NAMALWA (cell line): ENCODE results near the gene EXOC2.

Experiments used
- DNase-seq: peaks from one replicate; pipeline ENCODE4 v3.0.0-alpha.2; 2015; ENCODE audit warnings: low spot score

The EXOC2 gene

DNA sequence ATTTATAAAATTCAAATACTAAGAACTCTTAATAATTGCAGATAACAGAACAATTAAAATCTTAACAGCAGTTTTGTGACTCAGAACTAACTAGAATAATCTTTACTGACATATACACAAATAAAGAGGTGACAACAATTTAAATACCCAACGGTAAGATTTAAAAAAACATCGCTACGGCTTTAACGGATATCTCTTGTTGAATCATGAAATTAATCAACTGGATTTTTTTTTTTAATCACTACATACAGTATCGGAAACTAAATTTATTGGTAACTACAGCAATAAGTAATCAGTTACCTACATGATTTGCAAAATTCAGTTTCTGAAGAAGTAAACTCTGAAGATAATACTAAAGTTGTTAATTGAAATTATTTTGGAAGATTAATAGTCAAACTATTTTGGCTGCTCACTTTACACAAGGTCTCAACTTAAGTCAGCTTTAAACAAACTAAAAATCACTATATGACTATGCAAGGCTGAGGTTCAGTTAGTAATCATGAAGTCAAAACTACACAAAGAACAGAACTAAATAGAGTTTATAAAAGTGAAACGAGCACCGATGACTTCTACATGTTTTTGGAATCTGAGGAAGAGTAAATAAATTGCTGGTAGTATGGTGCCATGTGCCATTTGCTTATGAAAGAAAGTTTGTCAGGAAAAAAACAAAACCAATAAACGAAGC lies 164.8 kb downstream of the EXOC2 start:
- no peak for DNase-seq

DNA sequence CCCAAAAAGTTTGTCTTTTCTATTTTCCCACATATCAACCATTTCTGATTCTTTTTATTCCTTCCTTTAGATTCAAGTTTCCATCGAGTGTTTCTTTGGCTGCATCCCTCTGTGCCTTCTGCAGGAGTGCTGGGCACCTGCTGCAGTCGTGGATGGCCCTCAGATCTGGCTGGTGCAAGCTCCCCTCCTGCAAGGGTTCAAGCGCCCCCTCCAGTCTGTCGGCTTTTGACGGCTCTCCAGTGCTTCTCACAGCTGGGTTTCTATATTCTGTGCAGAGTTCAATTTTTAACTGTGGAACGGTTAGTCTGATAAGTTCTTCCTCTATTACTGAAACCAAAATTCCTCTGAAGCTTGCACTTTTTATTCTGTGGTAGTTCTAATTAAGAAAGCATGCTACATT lies 168.1 kb downstream of the EXOC2 start:
- DNase-seq = peak; percentile 26

DNA sequence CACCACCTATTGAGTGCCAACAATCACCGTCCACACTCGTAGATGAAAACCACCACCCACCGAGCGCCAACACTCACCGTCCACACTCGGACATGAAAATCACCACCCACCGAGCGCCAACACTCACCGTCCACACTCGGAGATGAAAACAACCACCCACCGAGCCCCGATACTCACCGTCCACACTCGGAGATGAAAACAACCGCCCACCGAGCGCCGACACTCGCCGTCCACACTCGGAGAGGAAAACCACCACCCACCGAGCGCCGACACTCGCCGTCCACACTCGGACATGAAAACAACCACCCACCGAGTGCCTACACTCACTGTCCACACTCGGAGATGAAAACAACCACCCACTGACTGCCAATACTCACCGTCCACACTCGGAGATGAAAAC lies 172.1 kb downstream of the EXOC2 start:
- DNase-seq = no peak

DNA sequence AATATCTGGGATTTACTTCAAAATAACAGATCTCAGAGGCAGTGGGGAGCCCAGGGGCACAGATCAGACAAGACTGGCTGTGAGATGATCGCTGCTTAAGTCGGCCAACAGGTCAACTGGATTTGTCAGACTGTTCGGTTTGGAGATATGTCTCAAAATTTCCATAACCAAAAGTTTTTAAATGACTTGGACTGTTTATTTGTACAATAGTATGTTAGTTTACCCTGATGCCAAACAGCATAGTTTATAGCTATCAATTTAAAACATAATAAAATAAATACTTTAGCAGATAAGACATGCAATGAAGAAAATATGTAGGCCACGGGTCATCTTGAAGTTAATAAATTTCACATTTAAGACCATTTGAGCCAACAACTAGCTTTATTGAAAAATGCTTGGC lies 174.7 kb downstream of the EXOC2 start:
- DNase-seq = no peak

DNA sequence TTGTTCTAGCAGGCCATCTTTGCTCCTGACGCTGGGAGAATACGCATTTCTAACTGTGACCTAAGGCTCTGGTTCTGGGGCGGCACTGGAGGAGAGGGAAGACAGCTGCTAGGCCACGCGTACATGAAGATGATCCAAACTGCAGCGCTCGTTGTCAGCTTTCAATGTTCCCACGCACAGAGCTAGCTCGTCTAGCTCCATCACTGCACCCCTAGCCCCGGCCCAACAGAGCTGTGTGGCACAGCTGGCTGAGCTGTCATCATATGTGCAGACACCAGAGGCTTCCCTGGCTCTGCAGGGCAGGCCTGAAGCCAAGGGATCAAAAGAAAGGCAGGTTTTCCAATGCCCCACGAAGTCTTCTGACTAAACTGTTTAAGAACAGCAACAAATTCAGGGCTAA lies 176.7 kb downstream of the EXOC2 start:
- DNase-seq = no peak

DNA sequence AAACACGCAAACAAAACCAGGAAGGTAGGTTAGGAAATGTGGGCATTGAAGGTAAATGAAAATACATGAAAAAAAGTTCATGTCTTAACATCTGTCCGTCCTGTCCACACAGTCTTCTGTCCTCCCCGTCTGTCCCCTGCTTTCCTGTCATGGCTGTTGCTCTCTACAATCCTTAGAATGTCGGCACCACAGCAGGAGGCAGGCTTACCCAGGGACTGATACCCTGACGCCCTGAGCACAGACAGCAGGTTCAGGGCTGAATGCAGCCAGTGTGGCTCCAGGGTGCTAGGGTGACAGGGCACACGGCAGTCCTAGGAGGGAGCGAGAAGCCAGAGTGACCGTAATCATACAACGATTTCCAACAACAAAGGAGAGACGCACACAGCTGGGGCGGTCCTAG lies 177.7 kb downstream of the EXOC2 start:
- no peak for DNase-seq

DNA sequence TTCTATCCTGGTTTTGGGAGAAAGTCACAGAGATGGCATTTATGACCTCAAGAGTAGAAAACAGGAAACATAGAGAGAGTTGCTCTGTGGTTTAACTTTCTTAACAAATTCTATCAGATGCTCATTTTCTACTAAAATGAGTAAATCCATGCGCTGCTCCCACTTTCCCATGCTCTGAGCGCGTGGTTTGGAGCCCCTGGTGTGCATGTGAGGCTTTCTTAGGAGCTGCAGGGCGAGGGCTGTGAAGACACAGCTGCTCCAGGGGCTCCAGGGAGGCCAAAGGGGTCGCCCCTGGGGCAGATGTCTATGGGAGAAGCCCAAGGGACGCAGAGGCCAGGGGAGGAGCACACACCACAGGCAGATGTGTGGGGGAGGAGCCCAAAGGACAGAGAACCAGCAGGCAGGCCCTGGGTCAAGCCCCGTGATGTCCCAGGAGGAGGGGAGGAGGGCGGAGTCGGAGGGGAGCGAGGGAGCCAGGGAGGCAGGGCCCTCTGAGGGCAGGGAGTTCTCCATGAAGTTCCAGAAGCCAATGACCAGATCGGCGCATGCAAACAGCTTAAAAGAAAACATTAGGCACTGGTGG lies 178.5 kb downstream of the EXOC2 start:
- DNase-seq = no peak

DNA sequence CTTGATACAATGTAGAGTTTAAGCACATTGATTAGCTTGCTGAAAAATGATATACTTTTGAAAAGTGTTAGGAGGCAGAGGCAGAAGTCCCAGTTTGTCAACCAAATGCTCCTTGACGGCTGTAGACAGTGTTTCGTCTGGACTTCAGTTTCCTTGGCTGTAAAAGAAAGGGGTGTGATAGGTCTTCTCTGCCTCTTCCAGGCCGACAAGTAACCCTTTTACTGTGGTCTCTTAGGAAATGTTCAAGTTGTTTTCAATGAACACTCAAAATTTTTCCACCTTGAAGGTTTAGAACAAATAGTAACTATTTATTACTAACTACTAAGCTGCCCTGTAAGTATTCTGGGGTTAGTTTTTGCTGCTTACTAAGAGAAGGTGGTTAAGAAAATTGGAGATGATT lies 179.0 kb downstream of the EXOC2 start:
- no peak for DNase-seq

DNA sequence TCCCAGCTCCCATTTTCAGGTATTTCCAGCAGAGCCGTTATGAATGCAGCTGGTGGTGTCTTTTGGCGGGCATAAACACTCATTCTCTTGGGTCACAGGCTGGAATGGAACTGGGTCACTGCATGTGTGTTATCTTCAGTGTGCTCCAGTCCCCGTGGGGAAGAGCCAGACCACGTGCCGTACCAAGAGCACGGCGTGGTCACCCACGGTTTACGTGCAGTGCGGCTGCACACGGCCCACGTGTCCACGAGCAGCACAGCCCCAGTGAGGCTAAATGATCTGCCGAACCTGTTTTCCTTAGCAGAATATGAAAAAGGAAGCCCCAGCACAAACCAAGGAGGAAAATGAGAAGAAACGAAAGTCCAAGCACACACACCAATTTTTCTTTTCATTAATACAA lies 179.9 kb downstream of the EXOC2 start:
- DNase-seq = no peak

DNA sequence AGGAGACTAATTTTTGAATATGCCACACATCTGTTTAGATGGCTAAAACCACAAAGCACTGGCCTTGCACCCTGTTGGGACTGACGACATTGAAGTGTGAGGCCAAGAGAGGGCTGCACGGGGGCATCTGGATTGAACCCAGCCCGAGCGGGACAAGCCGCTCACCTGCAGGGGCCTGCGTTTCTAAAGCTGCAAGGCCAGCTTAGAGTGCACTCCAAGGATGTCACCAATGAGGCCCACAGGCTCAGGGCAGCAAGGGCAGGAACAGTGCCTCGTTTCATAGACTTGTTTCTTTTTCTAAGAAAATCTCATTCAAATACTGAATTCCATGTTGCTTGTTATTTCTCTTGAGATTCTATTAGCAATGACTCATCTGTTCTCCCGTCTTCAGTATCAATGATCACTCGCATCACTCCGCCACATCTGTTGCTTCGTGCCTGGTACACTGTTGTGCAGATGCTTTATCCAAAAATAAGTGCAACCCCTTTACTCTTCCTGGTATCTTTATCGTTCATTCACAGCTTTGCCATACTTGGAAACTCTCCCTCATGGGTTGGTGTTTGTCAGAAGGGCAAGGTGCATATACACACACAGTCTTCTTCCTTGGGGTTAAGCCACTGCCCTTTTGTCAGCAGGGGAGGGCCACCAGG lies 181.3 kb downstream of the EXOC2 start:
- no peak for DNase-seq

DNA sequence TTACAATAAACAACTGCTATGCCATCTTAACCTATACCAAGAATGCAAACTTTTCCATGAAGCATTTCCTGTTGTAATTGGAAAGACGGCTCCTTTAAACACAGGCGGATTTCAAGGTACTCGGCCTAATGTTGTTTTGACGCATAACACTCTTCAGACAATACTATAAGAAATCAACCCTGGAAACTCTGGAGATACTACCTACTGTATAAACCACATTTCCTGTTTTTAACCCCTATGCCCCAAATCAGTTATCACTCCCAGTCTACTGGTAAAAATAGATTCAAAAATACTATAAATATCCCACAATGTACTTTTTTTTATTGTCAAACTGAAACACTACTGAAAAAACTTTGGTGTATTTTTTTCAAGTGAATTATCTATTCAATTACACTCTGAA lies 183.3 kb downstream of the EXOC2 start:
- no peak for DNase-seq

DNA sequence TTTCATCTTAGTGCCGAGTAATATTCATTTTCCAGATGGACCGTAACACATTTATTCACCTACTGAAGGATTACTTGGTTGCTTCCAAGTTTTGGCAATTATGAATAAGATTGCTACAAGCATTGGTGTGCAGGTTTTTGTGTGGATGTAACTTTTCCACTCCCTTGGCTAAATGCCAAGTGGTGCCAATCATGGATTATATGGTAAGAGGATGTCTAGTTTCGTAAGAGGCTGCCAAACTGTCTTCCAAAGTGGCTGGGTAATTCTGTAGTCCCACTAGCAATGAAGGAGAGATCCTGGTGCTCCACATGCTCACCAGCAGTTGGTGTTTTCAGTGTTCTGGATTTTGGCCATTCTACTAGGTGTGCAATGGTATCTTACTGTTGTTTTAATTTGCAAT lies 184.3 kb downstream of the EXOC2 start:
- DNase-seq = no peak

DNA sequence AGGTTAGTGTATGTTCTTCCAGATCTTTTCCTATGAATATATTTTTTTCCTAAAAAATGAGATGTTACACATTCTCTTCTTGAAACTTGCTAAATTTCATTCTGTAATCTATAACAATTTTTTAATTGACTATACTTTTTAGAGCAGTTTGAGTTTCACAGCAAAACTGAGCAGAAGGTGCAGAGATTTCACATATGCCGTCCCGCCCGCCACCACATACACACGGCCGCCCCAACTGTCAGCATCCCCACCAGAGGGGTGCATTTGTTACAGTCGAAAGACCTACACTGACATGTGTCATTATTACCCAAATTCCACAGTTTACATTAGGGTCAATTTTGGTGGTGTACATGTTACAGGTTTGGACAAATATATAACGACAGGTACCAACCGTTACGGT lies 184.9 kb downstream of the EXOC2 start:
- DNase-seq = no peak

DNA sequence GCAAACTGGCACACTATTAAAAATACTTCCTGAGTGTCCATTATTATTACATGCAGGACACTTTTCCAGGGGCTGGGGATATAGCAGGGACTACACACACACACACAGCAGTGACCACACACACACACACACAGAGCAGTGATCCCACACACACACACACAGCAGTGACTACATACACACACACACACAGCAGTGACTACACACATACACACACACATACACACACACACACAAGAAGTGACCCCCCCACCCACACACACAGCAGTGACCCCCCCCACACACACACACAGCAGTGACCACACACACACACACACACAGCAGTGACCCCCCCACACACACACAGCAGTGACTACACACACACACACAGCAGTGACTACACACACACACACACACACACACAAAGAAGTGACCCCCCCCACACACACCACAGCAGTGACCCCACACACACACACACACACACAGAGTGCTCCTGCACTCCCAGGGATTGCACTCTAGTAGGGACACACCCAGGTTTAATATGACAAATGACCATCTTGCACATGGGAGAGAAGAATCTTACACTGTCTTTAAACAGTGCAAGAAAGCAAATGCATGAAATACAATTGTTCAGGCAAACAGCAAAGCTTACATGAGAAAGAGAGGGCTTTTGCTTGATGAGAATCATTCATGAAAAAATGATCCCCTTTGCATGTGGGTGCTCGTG lies 185.9 kb downstream of the EXOC2 start:
- no peak for DNase-seq

DNA sequence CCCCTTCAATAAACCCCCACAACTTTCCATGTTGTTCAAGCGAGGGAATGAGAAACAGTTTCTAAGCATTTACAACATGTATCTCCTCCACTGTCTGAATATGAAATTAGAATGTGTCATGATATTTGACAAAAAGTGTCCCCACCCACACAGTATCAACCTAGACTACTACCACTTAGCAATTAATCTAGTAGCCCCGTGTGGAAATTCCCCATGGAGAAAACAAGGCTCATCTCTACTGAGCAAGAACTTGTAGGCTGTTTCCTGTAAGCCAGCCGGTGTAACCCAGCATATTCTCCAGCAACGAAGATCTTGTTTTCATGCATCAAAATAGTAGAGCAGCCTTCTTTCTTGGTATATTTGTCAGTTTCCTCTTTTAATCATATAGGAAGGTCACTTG lies 186.4 kb downstream of the EXOC2 start:
- no peak for DNase-seq

DNA sequence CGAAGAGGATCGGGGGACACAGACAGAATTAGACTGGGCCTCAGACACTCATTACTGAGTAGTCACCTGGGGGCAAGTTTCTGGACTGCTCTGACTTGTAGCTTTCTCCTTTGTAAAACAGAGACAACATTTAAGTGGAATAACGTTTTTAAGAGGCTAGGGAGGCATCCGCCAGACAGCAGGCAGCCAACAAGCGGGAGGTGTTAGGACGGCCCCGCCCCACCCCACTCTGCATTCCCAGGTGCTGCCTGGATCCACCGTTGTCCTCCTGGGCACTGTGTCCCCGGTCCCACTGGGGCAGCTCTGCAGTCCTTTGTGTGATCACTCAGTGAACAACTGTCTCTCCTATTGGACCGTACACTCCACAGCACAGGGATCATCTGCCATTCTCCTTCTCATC lies 187.6 kb downstream of the EXOC2 start:
- DNase-seq = no peak

DNA sequence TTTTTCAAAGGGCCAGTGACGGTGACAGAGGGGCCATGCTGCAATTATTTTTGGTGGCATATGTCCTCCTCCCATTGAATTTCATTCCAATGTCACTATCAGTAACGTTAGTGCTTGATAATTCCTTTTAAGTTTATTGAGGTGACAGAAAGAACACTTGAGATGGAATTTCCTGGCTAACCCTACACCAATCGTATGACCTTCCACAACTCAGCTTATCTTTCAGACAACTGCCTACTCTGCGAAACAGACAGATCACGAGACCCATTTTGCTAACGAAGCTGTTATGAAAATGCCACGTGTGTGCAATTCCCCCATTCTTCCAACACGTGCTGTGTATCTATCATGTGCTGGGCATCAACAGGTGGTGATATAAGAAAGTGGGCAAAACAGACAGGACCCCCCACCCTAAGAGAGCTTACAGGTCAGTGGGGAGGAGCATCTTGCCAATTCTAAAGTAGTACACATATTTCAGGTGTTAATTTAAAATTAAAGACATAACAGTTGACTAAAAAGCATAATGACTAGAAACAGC lies 188.4 kb downstream of the EXOC2 start:
- DNase-seq = no peak

DNA sequence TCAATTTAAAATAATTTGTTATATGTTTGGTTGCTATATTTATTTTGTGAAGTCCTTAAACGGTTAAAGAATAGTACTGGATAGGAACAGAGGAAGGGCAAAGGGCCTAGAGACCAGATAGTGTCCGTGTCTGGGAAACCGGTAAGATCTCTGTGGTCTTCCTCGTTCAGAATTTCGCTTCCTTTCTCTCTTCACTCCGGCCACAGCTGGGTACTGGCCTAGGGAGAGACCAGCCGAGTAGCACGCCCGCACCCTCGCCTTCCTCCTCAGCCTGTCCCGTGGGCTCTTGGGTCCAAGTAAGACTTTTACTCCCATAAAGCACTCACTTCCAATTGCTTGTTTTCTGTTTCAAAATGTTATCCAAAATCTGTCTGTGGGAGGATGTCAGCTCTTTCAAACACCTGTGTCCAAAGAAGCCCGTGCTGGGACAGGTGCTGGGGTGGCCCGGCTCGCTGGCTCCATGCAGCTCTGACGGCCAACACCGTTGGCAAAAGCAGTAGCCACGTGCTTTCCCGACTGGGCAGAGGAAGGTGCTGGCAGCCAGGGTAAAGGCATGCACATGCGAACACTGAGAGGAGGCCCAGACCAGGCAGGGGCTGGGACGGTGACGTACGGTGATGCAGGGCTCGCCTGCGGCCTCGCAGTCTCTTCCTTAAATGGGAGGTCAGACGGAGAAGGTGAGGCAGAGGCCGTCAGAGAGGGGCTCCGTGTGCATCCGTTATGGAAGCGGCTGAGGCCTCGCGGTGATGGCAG lies 189.2 kb downstream of the EXOC2 start:
- DNase-seq = no peak

DNA sequence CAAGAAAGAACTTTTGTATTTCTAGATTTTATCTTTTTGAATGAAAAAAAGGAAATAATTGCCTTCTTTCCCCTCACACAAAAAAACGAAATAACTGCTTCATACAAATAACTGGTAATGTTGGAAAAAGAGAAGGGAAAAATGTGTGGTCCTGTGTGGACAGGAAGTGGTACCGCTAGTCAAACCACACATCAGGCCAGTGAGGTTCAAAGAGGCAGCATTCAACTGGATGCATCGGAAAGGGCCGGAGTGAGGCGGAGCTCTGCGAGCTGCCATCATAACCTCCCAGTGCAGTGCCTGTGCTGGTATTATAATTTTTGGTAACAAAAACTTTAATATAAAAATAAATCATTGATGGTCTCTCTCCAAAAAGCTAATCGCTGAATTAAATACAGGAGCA lies 190.2 kb downstream of the EXOC2 start:
- no peak for DNase-seq

DNA sequence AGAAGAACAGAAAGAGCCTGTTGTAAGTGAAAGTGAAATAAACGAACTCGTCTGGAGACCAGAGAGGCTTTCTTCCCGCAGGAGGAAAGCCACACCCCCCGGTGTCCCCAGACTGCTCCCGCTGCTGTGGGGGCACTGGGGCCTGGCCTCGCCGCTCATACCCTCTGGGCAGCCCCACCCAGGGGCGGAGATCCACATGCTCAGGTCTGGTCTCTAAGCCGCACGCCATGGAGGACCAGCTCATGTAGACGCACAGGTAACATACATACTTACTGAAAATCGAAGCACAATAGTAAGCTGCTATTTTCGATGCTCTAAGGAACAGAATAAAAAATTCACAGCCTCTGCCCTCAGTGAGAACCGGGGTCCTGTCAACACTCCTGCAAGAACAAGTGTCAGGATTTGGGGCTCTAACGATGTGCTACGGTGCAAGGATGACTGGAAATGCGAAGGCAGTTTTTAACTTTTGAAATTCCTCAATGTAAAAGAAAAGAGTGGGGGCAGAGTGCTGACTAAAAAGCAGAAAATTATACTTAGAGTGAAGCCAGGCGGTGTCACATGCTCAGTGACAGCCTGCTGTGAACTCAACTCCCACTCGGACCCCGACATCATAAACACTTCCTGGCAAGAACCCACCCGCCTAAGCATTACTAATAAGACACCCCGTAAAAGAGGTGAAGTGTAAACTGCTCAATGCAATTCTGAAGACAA lies 190.9 kb downstream of the EXOC2 start:
- peak; percentile 35 for DNase-seq

DNA sequence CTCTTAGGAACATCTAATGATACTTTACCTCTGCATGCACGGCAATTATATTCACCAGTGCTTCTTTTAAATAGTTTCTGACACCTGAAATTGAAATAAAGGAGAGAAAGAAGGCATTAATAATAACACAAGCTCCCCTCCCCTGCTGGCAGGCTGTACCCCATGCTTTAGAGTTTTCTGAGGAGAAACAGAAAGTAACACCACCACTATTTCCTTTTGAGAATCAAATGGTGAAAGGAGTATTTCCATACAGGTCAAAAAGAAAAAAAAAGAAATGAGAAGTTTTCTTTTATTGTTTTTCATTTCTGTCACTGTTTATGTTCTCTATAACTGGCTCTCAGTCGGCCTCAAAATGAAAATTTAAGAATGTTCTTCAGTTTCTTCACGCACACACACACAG lies 193.3 kb downstream of the EXOC2 start:
- DNase-seq = no peak
